Stomach (tissue), 9 donors: ENCODE data around the gene HARS1. TPM values are rescaled to one million over a fixed set of nuclear protein-coding genes. Genes with fewer than 3 reads are reported as not detected.
"Not testable (repeated sequence)": the region's sequence is repeated elsewhere in the genome, so short reads cannot be mapped to it uniquely, and the experiment has no call there.

Source experiments
- DNase-seq, 2 donors: peaks; one replicate each; pipeline versions ENCODE4 v3.0.0 to v3.0.0-alpha.2; 2013 to 2019
- H3K27ac ChIP-seq, 5 donors: fragments of 200-600 bp in 4 of 5; sonication (generic) in 4 of 5; one replicate each; pipeline ENCODE4 v1.5.1; 2013 to 2019; ENCODE audit warnings: mild to moderate bottlenecking in 1 of 5, moderate library complexity in 1 of 5
- H3K27me3 ChIP-seq, 3 donors: fragments of 200-600 bp; sonication (generic); one replicate each; pipeline ENCODE4 v1.5.1; 2017 to 2019; ENCODE audit warnings: mixed run types in 1 of 3
- H3K36me3 ChIP-seq, 4 donors: fragments of 200-600 bp; sonication (generic); 1 replicate in 3 of 4; 2 replicates in 1 of 4; pipeline ENCODE4 v1.5.1; 2016 to 2019
- H3K4me1 ChIP-seq, 4 donors: fragments of 200-600 bp; sonication (generic); one replicate each; pipeline ENCODE4 v1.5.1; 2016 to 2019
- H3K4me3 ChIP-seq, 4 donors: fragments of 200-600 bp; sonication (generic) in 3 of 4; one replicate each; pipeline ENCODE4 v1.5.1; 2016 to 2019; ENCODE audit warnings: mild to moderate bottlenecking in 1 of 4
- H3K9me3 ChIP-seq, 4 donors: fragments of 200-600 bp; sonication (generic); one replicate each; pipeline ENCODE4 v1.5.1; 2016 to 2019
- EP300 ChIP-seq: sonication (generic); formaldehyde crosslinking; IDR thresholded peaks from one replicate; pipeline ENCODE4 v1.6.1; 2017; ENCODE audit warnings: antibody characterized with exemption
- POLR2A ChIP-seq, 4 donors: fragments of 450-650 bp; IDR thresholded peaks; one replicate each; pipeline ENCODE4 v1.6.1; 2016; ENCODE audit warnings: antibody characterized with exemption in 4 of 4, control low read depth in 2 of 4, mild to moderate bottlenecking in 1 of 4, moderate library complexity in 1 of 4
- POLR2AphosphoS5 ChIP-seq, 3 donors: sonication (generic); formaldehyde crosslinking; IDR thresholded peaks; one replicate each; pipeline ENCODE4 v1.6.1; 2016; ENCODE audit warnings: antibody characterized with exemption in 3 of 3
- WGBS, 5 donors: extraction: QIAGEN DNeasy Blood & Tissue Kit in 3 of 5; methylation state at CpG; one replicate each; pipeline versions ENCODE4 v1.1.5 to v1.1.7; 2013 to 2018; 5-methylcytosine and 5-hydroxymethylcytosine counted together
- intact Hi-C: fragments of 100-400 bp; cut with DNase I; formaldehyde crosslinking; loops from one replicate; pipeline ENCODE4 v1.15.1; 2023; ENCODE audit warnings: low total_unique reads
- polyA plus RNA-seq, 3 donors: library from polyadenylated mRNA; stranded (reverse); fragments of 200-250 nt; gene quantifications; one replicate each; pipeline ENCODE4 v1.2.3, GENCODE V29; 2013
- small RNA-seq, 4 donors: library from RNA; depleted of rRNA; stranded (forward); fragments of <200 nt; gene quantifications; one replicate each; pipeline ENCODE3, GENCODE V24; 2016
- total RNA-seq, 5 donors: library from RNA; depleted of rRNA; stranded (reverse); fragments of >200 nt; gene quantifications; one replicate each; pipeline versions ENCODE4 v1.1.0 to v1.2.3, GENCODE V29; 2014 to 2016
- TF ChIP-seq, protein P1 (sequence below), 7 experiments: fragments of 450-650 bp in 4 of 7; fragments of 200-600 bp in 3 of 7; sonication (generic) in 3 of 7; IDR thresholded peaks; one replicate each; pipeline ENCODE4 v1.5.1; 2016 to 2019; ENCODE audit warnings: antibody characterized with exemption in 7 of 7, control low read depth in 2 of 7, mild to moderate bottlenecking in 1 of 7
- donor health status: healthy with polysubstance abuse.
- donor health status: Bipolar disorder and iron deficiency.
- donor health status: healthy.

Gene HARS1
- total and polyA plus RNA-seq, 8 donors, result 22.9 to 117 (median 50.8) TPM

DNA sequence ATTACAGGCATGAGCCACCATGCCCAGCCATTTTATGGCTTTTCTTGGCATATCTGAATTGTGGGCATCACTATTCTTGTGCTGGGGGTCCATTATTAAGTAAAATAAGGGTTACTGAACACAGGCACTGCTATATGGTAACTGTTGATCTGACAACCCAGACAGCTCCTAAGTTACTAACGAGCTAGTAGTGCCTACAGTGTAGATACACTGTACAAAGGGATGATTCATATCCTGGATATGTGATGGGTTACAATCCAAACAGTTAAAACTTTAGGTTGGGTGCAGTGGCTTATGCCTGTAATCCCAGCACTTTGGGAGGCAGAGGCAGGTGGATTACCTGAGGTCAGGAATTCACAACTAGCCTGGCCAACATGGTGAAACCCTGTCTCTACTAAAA is 62.5 kb downstream of the HARS1 start:
- intact Hi-C loops, result no loop called here
- Histone ChIP-seq H3K36me3 (no peaks in the 10 kb centered on the region), H3K27me3 (no peaks in the 10 kb centered on the region), H3K4me1 (peaks cover 7 to 26% (median 20%) of the 10 kb centered on the region in 4 donors), H3K27ac (no peak overlapping the region), H3K4me3 (no peak overlapping the region), H3K9me3 (no peaks in the 10 kb centered on the region)
- WGBS, 5 donors, result 32 to 83% (median 66%) methylated on average over 1 of the region's 1 CpG
- no peak for TF ChIP-seq EP300
- TF ChIP-seq POLR2A (IDR thresholded peaks at IDR 0.05), result no peak
- TF ChIP-seq POLR2AphosphoS5 (IDR thresholded peaks at IDR 0.05), result no peak
- TF ChIP-seq, protein P1, sequence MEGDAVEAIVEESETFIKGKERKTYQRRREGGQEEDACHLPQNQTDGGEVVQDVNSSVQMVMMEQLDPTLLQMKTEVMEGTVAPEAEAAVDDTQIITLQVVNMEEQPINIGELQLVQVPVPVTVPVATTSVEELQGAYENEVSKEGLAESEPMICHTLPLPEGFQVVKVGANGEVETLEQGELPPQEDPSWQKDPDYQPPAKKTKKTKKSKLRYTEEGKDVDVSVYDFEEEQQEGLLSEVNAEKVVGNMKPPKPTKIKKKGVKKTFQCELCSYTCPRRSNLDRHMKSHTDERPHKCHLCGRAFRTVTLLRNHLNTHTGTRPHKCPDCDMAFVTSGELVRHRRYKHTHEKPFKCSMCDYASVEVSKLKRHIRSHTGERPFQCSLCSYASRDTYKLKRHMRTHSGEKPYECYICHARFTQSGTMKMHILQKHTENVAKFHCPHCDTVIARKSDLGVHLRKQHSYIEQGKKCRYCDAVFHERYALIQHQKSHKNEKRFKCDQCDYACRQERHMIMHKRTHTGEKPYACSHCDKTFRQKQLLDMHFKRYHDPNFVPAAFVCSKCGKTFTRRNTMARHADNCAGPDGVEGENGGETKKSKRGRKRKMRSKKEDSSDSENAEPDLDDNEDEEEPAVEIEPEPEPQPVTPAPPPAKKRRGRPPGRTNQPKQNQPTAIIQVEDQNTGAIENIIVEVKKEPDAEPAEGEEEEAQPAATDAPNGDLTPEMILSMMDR (IDR thresholded peaks at IDR 0.05), result no peak
- DNase-seq, result no peak

DNA sequence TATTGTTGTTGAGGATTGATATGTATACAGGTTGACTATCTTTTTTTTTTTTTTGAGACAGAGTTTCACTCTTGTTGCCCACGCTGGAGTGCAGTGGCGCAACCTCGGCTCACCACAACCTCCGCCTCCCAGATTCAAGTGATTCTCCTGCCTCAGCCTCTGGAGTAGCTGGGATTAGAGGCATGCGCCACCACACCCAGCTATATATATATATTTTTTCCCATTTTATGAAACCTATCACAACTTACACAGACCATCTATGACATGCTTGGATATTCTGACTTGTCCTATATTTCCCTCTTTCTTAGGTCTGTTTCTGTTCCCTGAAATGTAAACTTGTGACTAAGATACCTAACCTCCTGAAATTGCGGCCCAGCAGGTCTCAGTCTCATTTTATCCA is 63.2 kb downstream of the HARS1 start:
- no peak overlapping the region for H3K27ac ChIP-seq
- H3K4me1 ChIP-seq, result peaks cover under 1 to 18% (median 14%) of the 10 kb centered on the region in 4 donors
- no peak overlapping the region for H3K4me3 ChIP-seq
- TF ChIP-seq, protein P1 (IDR thresholded peaks at IDR 0.05), result no peak
- TF ChIP-seq POLR2A (IDR thresholded peaks at IDR 0.05) (no peak), POLR2AphosphoS5 (IDR thresholded peaks at IDR 0.05) (no peak), EP300 (no peak)
- no peaks in the 10 kb centered on the region for H3K36me3 ChIP-seq
- no peaks in the 10 kb centered on the region for H3K9me3 ChIP-seq
- no peak for DNase-seq
- WGBS, 5 donors, result 78 to 96% (median 90%) methylated on average over 6 of the region's 6 CpGs
- intact Hi-C loops, result no loop called here
- H3K27me3 ChIP-seq, result no peaks in the 10 kb centered on the region

DNA sequence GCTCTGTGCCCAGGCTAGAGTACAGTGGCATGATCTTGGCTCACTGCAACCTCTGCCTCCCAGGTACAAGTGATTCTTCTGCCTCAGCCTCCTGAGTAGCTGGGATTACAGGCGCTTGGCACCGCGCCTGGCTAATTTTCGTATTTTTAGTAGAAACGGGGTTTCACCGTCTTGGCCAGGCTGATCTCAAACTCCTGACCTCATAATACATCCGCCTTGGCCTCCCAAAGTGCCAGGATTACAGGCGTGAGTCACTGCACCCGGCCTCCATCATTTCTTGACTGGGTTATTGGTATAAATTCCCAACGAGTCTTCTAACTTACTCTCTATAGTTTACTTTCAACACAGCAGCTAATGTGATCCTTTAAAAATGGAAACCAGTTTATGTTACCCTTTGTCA is 66.3 kb downstream of the HARS1 start:
- H3K9me3 ChIP-seq, H3K27ac ChIP-seq, H3K4me3 ChIP-seq, H3K36me3 ChIP-seq, H3K27me3 ChIP-seq, DNase-seq, H3K4me1 ChIP-seq, intact Hi-C loops: not testable (repeated sequence)
- WGBS, 5 donors, result 85 to 92% (median 88%) methylated on average over 10 of the region's 10 CpGs

Small RNAs within 50 kb of the gene (small RNA-seq; reads per million reads assigned to genes)
- 62.2 to 228 (median 83.5) reads per million in 4 donors for gene VTRNA1-1
- 3.4 to 61.7 (median 12.9) reads per million in 4 donors for gene VTRNA1-2
- gene VTRNA1-3, result 0.20 to 2.1 (median 0.79) reads per million in 4 donors

Other genes with a start within 250 kb of the HARS1 start
- 10 to 100 TPM in 1 of 5 donors, 1 to 10 TPM in 4; 2.7 to 15.1 (median 8.1) TPM for gene EIF4EBP3, start 143.7 kb downstream of the HARS1 start, total RNA-seq
- gene EIF4EBP3, start 143.7 kb downstream of the HARS1 start, polyA plus RNA-seq, result 10 to 100 TPM; 66.1 to 90.9 (median 80.2) TPM
- gene SRA1, start 133.9 kb downstream of the HARS1 start, total RNA-seq, result 10 to 100 TPM in 3 of 5 donors, 1 to 10 TPM in 1, not detected in 1; 1.8 to 26.8 (median 22.9) TPM
- gene SRA1, start 133.9 kb downstream of the HARS1 start, polyA plus RNA-seq, result 10 to 100 TPM; 37.7 to 51.0 (median 39.7) TPM
- 10 to 100 TPM in 3 of 5 donors, 1 to 10 TPM in 2; 5.4 to 40.8 (median 22.4) TPM for gene APBB3, start 126.8 kb downstream of the HARS1 start, total RNA-seq
- 10 to 100 TPM in 2 of 3 donors, 1 to 10 TPM in 1; 9.8 to 29.8 (median 11.0) TPM for gene APBB3, start 126.8 kb downstream of the HARS1 start, polyA plus RNA-seq
- gene SLC35A4, start 126.5 kb downstream of the HARS1 start, total RNA-seq, result 10 to 100 TPM; 11.4 to 62.0 (median 43.0) TPM
- 10 to 100 TPM; 30.4 to 47.7 (median 41.7) TPM for gene SLC35A4, start 126.5 kb downstream of the HARS1 start, polyA plus RNA-seq
- gene CD14, start 58.2 kb downstream of the HARS1 start, total RNA-seq, result 10 to 100 TPM in 4 of 5 donors, 1 to 10 TPM in 1; 8.5 to 99.8 (median 23.9) TPM
- gene CD14, start 58.2 kb downstream of the HARS1 start, polyA plus RNA-seq, result 10 to 100 TPM; 17.0 to 45.6 (median 35.0) TPM
- gene TMCO6, start 51.9 kb downstream of the HARS1 start, total RNA-seq, result 10 to 100 TPM in 2 of 5 donors, 1 to 10 TPM in 3; 4.0 to 40.8 (median 7.0) TPM
- 10 to 100 TPM in 1 of 3 donors, 1 to 10 TPM in 2; 6.8 to 15.5 (median 7.9) TPM for gene TMCO6, start 51.9 kb downstream of the HARS1 start, polyA plus RNA-seq
- 100 to 1,000 TPM in 1 of 5 donors, 10 to 100 TPM in 4; 28.6 to 171 (median 42.3) TPM for gene NDUFA2, start 43.7 kb downstream of the HARS1 start, total RNA-seq
- 100 to 1,000 TPM; 266 to 271 (median 271) TPM for gene NDUFA2, start 43.7 kb downstream of the HARS1 start, polyA plus RNA-seq
- 100 to 1,000 TPM in 1 of 5 donors, 10 to 100 TPM in 4; 69.4 to 155 (median 73.3) TPM for gene IK, start 43.5 kb downstream of the HARS1 start, total RNA-seq
- 10 to 100 TPM; 53.1 to 68.7 (median 61.4) TPM for gene IK, start 43.5 kb downstream of the HARS1 start, polyA plus RNA-seq
- 10 to 100 TPM; 20.7 to 51.0 (median 31.0) TPM for gene WDR55, start 26.5 kb downstream of the HARS1 start, total RNA-seq
- 10 to 100 TPM; 13.8 to 19.6 (median 17.8) TPM for gene WDR55, start 26.5 kb downstream of the HARS1 start, polyA plus RNA-seq
- 1 to 10 TPM in 2 of 5 donors, not detected in 3; 1.4 to 6.4 TPM for gene DND1, start 17.8 kb downstream of the HARS1 start, total RNA-seq
- gene DND1, start 17.8 kb downstream of the HARS1 start, polyA plus RNA-seq, result 1 to 10 TPM in 1 of 3 donors, under 1 TPM in 1, not detected in 1; 0.50 to 1.5 TPM
- gene HARS2, start 85 bp upstream of the HARS1 start, total RNA-seq, result 100 to 1,000 TPM in 1 of 5 donors, 10 to 100 TPM in 4; 37.5 to 155 (median 58.5) TPM
- 10 to 100 TPM; 13.1 to 17.9 (median 17.4) TPM for gene HARS2, start 85 bp upstream of the HARS1 start, polyA plus RNA-seq
- gene ZMAT2, start 9.1 kb upstream of the HARS1 start, total RNA-seq, result 100 to 1,000 TPM in 1 of 5 donors, 10 to 100 TPM in 4; 30.7 to 143 (median 44.8) TPM
- 10 to 100 TPM; 48.9 to 90.6 (median 58.2) TPM for gene ZMAT2, start 9.1 kb upstream of the HARS1 start, polyA plus RNA-seq
- under 1 TPM in 1 of 5 donors, not detected in 4; 0.37 TPM for gene PCDHA1, start 94.8 kb upstream of the HARS1 start, total RNA-seq
- not detected for gene PCDHA1, start 94.8 kb upstream of the HARS1 start, polyA plus RNA-seq
- gene PCDHA2, start 103.5 kb upstream of the HARS1 start, total RNA-seq, result 1 to 10 TPM in 1 of 5 donors, under 1 TPM in 1, not detected in 3; 0.55 to 1.7 TPM
- gene PCDHA2, start 103.5 kb upstream of the HARS1 start, polyA plus RNA-seq, result not detected
- 1 to 10 TPM in 1 of 5 donors, under 1 TPM in 2, not detected in 2; under 0.01 to 1.2 (median 0.55) TPM for gene PCDHA3, start 109.7 kb upstream of the HARS1 start, total RNA-seq
- gene PCDHA3, start 109.7 kb upstream of the HARS1 start, polyA plus RNA-seq, result under 1 TPM in 2 of 3 donors, not detected in 1; 0.06 to 0.08 TPM
- 1 to 10 TPM in 4 of 5 donors, not detected in 1; 1.0 to 2.6 (median 1.5) TPM for gene PCDHA4, start 115.7 kb upstream of the HARS1 start, total RNA-seq
- under 1 TPM in 2 of 3 donors, not detected in 1; 0.08 to 0.25 TPM for gene PCDHA4, start 115.7 kb upstream of the HARS1 start, polyA plus RNA-seq
- 10 to 100 TPM in 1 of 5 donors, not detected in 4; 21.9 TPM for gene PCDHA5, start 130.2 kb upstream of the HARS1 start, total RNA-seq
- gene PCDHA5, start 130.2 kb upstream of the HARS1 start, polyA plus RNA-seq, result under 1 TPM in 2 of 3 donors, not detected in 1; 0.12 to 0.13 TPM
- gene PCDHA6, start 136.6 kb upstream of the HARS1 start, total RNA-seq, result 1 to 10 TPM in 1 of 5 donors, under 1 TPM in 2, not detected in 2; 0.14 to 1.2 (median 0.18) TPM
- gene PCDHA6, start 136.6 kb upstream of the HARS1 start, polyA plus RNA-seq, result under 1 TPM in 2 of 3 donors, not detected in 1; 0.06 to 0.31 TPM
- gene PCDHA7, start 142.9 kb upstream of the HARS1 start, total RNA-seq, result 1 to 10 TPM in 1 of 5 donors, under 1 TPM in 1, not detected in 3; 0.92 to 1.4 TPM
- gene PCDHA7, start 142.9 kb upstream of the HARS1 start, polyA plus RNA-seq, result under 1 TPM in 1 of 3 donors, not detected in 2; 0.18 TPM
- gene PCDHA8, start 149.8 kb upstream of the HARS1 start, total RNA-seq, result under 1 TPM in 2 of 5 donors, not detected in 3; 0.18 to 0.29 TPM
- gene PCDHA8, start 149.8 kb upstream of the HARS1 start, polyA plus RNA-seq, result not detected
- 1 to 10 TPM in 1 of 5 donors, under 1 TPM in 2, not detected in 2; 0.45 to 3.3 (median 0.73) TPM for gene PCDHA9, start 157.0 kb upstream of the HARS1 start, total RNA-seq
- gene PCDHA9, start 157.0 kb upstream of the HARS1 start, polyA plus RNA-seq, result under 1 TPM in 1 of 3 donors, not detected in 2; 0.03 TPM
- gene PCDHA10, start 164.5 kb upstream of the HARS1 start, total RNA-seq, result 10 to 100 TPM in 2 of 5 donors, 1 to 10 TPM in 1, under 1 TPM in 2; under 0.01 to 26.3 (median 2.0) TPM
- gene PCDHA10, start 164.5 kb upstream of the HARS1 start, polyA plus RNA-seq, result under 1 TPM in 2 of 3 donors, not detected in 1; 0.03 to 0.12 TPM
- gene PCDHA11, start 177.6 kb upstream of the HARS1 start, total RNA-seq, result 1 to 10 TPM in 1 of 5 donors, under 1 TPM in 1, not detected in 3; 0.45 to 1.1 TPM
- under 1 TPM in 2 of 3 donors, not detected in 1; 0.03 to 0.19 TPM for gene PCDHA11, start 177.6 kb upstream of the HARS1 start, polyA plus RNA-seq
- 1 to 10 TPM in 1 of 5 donors, under 1 TPM in 1, not detected in 3; 0.55 to 2.2 TPM for gene PCDHA12, start 183.9 kb upstream of the HARS1 start, total RNA-seq
- under 1 TPM in 1 of 3 donors, not detected in 2; 0.05 TPM for gene PCDHA12, start 183.9 kb upstream of the HARS1 start, polyA plus RNA-seq
- gene PCDHA13, start 190.8 kb upstream of the HARS1 start, total RNA-seq, result 1 to 10 TPM in 2 of 5 donors, under 1 TPM in 2, not detected in 1; 0.14 to 4.3 (median 1.2) TPM
- gene PCDHA13, start 190.8 kb upstream of the HARS1 start, polyA plus RNA-seq, result under 1 TPM in 1 of 3 donors, not detected in 2; 0.61 TPM
- gene PCDHAC1, start 234.9 kb upstream of the HARS1 start, total RNA-seq, result under 1 TPM in 1 of 5 donors, not detected in 4; 0.55 TPM
- gene PCDHAC1, start 234.9 kb upstream of the HARS1 start, polyA plus RNA-seq, result under 1 TPM in 2 of 3 donors, not detected in 1; 0.03 to 0.15 TPM